Neuron (in vitro differentiated cells): ENCODE results near the gene SPOP.
"Not testable (repeated sequence)": the region's sequence is repeated elsewhere in the genome, so short reads cannot be mapped to it uniquely, and the experiment has no call there.

ENCODE experiments used
- H2AFZ ChIP-seq: one replicate; pipeline ENCODE4 v1.6.1; 2013; ENCODE audit warnings: low read depth, mild to moderate bottlenecking, inconsistent platforms, low read length, moderate library complexity
- H3K27me3 ChIP-seq: one replicate; pipeline ENCODE4 v1.6.1; 2013; ENCODE audit warnings: low read length; ENCODE audit not compliant: insufficient read depth
- H3K36me3 ChIP-seq: one replicate; pipeline ENCODE4 v1.6.1; 2013; ENCODE audit warnings: low read length; ENCODE audit not compliant: insufficient read depth
- H3K4me1 ChIP-seq: one replicate; pipeline ENCODE4 v1.6.1; 2013; ENCODE audit warnings: low read length; ENCODE audit not compliant: insufficient read depth
- H3K4me3 ChIP-seq: 2 replicates; pipeline ENCODE4 v1.5.1; 2013; ENCODE audit warnings: mild to moderate bottlenecking, low read length, moderate library complexity
- H3K9me3 ChIP-seq: one replicate; pipeline ENCODE4 v1.6.1; 2013; ENCODE audit warnings: low read length

The SPOP gene

DNA sequence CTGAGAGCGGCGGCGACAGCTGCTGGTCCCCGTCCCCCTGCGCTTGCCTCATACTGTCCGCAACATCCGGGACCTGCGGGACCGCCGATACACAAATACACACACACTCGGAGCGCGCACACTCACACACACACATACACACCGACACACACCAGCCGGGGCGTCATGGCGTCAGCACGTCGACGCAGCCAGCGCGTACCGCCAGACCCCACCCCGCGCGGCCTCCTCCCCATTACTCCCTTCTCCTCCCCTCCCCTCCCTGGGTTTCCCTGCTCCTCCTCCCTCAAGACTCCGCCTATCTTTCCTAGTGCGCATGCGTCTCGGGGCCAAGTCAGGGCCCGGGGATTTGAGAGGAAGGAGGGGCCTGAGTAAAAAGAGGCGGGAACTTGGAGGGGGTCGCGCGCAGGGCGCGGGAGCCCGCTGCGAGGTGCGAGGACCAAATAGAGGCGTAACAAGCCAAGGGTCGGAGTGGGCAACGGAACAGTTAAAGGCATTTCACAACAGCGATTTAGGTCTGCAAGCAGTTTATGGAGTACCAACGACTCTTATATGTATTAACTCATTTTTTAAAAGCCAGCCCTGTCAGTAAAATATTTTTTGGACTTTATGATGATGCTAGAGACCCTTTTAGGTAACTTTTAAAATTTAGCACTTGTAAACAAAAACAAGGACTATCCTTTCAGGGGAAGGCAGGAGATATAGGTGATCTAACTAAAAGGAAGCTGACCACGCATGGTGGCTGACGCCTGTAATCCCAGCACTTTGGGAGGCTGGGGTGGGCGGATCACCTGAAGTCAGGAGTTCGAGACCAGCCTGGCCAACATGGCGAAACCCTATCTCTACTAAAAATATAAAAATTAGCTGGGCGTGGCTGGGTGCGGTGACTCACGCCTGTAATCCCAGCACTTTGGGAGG lies at the start of gene SPOP:
SPOP (minus strand) TSS at position 165 of the 915 bp plus-strand sequence. CDS start 55,287 bp downstream, outside the sequence.
- no peaks in the 10 kb centered on the region for H3K27me3 ChIP-seq
- peaks cover 19% of the 10 kb centered on the region for H3K4me1 ChIP-seq

DNA sequence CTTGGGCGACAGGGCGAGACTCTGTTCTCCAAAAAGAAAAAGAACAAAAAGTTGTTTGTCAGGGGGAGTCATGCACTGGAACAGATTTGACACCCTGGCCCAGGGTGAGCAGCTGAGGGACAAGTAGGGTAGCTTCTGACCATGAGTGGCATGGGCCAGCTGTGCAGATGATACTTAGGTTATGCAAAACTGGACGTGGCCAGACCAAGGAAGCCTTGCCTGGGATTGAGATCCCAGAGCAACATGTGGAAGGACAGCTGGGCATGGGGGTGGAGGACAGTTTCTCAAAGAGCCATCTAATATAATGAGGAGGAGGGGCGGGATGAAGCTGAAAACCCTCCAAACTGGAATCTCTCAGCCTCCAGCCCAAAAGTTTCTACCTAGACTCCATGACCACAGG lies 49.5 kb upstream of the SPOP start:
- Histone ChIP-seq H2AFZ (no peak overlapping the region), H3K4me3 (no peak overlapping the region), H3K9me3 (no peaks in the 10 kb centered on the region), H3K36me3 (peaks cover 5% of the 10 kb centered on the region), H3K4me1 (no peaks in the 10 kb centered on the region), H3K27me3 (no peaks in the 10 kb centered on the region)

More for the DNA sequence above, at the start of gene SPOP:
- Histone ChIP-seq H3K9me3 (no peaks in the 10 kb centered on the region), H3K36me3 (peaks cover 7% of the 10 kb centered on the region), H3K4me3 (peak within 1 kb of the TSS; percentile 70), H2AFZ (no peak within 1 kb of the TSS)

DNA sequence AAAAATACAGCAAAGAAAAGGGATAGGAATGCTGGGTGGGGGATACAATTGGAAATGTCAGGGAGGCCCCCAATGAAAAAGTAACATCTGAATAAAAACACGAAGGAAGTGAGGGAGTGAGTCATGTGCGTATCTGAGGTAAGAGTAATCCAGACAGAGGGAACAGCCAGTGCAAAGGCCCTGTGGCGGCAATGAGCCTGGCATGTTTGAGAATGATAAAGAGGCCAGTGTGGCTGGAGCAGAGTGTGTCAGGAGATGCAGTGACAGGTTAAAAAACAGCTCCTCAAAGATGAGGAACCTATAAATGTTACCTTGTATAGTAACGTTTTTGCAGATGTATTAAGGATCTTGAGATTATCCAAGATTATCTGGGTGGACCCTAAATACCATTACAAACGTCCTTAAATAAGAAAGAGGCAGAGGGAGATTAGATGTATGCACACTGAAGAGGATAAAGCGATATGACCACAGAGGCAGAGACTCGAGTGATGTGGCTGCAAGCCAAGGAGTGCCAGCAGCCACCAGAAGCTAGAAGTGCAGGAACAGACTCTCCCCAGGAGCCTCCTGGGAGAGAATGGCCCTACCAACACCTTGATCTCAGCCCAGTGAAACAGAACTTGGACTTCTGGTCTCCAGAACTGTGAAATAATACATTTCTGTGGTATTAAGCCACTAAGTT lies 47.7 kb upstream of the SPOP start:
- Histone ChIP-seq H3K27me3 (no peaks in the 10 kb centered on the region), H3K4me1 (no peaks in the 10 kb centered on the region), H3K36me3 (peaks cover 14% of the 10 kb centered on the region), H2AFZ (no peak overlapping the region), H3K9me3 (no peaks in the 10 kb centered on the region), H3K4me3 (no peak overlapping the region)

DNA sequence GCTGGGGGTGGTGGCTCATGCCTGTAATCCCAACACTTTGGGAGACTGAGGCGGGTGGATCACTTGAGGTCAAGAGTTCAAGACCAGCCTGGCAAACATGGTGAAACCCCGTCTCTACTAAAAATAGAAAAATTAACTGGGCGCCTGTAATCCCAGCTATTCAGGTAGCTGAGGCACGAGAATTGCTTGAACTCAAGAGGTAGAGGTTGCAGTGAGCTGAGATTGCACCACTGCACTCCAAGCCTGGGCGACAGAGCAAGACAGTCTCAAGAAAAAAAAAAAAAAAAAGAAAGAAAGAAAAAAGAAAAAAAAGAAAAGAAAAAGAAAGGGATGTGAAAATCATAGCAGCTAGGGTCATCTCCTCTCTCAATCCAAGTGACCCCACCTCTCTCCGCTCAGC lies 46.7 kb upstream of the SPOP start:
- H3K4me3 ChIP-seq, H2AFZ ChIP-seq, H3K4me1 ChIP-seq, H3K9me3 ChIP-seq, H3K27me3 ChIP-seq: not testable (repeated sequence)
- H3K36me3 ChIP-seq, result peaks cover 22% of the 10 kb centered on the region

DNA sequence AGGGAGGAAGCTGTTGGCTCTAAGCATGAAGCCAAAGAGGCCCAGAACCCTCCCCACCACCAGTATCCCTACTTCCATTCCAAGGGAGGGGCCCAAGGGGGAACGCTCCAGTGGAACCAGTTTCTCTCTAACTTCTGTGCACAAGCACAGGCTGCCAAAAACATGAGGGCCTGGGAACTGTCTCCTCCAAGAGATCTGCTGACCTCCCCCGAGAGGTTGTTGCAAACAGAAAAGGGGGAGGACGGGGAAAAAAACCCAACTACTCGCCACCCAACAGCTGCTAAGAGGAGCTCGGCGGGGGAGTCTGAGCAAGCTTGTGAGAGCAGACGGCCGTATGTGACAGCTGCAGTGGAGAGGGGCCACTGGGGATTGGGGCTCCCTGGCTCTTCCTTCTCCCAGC lies 45.5 kb upstream of the SPOP start:
- no peaks in the 10 kb centered on the region for H3K27me3 ChIP-seq
- no peaks in the 10 kb centered on the region for H3K9me3 ChIP-seq
- H3K4me1 ChIP-seq, result no peaks in the 10 kb centered on the region
- H2AFZ ChIP-seq, result no peak overlapping the region
- H3K36me3 ChIP-seq, result peaks cover 27% of the 10 kb centered on the region
- no peak overlapping the region for H3K4me3 ChIP-seq

DNA sequence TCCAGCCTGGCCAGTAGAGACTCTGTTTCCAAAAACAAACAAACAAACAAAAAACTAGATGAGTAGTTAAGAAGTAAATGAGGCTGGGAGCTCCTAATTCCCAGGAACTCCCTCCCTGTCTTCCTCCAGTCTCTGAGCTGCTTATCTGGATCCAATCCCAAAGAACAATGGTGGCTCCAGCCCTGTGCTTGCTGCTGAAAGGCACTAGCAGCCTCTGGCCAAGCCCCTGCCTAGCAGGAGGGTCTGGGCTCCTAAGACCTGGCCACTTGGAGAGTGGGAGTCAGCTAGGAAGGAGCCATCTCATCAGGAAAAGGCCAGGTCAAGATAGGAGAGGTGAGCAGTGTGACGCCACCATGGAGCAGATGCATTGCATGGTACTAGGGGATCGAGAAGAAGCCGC lies 44.2 kb upstream of the SPOP start:
- Histone ChIP-seq H3K36me3 (peaks cover 37% of the 10 kb centered on the region), H3K4me3 (no peak overlapping the region), H3K27me3 (no peaks in the 10 kb centered on the region), H3K4me1 (no peaks in the 10 kb centered on the region), H3K9me3 (no peaks in the 10 kb centered on the region), H2AFZ (no peak overlapping the region)

DNA sequence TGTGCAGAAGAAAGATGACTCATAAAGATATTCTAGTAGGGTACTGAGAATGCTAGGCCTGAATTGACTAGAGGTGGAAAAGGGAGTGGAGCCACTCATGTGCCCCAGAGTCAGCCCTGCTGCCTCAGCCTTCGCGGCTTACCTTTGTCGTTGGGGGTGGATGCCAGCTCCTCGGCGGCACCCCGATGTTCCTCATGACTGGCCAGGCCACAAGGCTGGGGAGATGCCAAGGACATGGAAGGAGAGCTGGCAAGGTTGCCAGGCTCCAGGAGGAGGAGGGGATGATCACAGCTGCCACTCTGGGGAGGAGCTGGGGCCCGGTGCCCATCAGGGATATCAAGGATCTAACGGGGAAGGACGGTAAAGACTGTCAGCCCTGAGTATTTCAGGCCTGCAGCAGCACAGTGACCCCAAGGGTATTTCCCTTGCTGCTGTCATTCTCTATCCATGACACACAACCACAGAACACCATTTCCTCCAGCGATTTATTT lies 39.5 kb upstream of the SPOP start:
- Histone ChIP-seq H3K27me3 (no peaks in the 10 kb centered on the region), H2AFZ (no peak overlapping the region), H3K36me3 (peaks cover 50% of the 10 kb centered on the region), H3K9me3 (no peaks in the 10 kb centered on the region), H3K4me3 (no peak overlapping the region), H3K4me1 (no peaks in the 10 kb centered on the region)

DNA sequence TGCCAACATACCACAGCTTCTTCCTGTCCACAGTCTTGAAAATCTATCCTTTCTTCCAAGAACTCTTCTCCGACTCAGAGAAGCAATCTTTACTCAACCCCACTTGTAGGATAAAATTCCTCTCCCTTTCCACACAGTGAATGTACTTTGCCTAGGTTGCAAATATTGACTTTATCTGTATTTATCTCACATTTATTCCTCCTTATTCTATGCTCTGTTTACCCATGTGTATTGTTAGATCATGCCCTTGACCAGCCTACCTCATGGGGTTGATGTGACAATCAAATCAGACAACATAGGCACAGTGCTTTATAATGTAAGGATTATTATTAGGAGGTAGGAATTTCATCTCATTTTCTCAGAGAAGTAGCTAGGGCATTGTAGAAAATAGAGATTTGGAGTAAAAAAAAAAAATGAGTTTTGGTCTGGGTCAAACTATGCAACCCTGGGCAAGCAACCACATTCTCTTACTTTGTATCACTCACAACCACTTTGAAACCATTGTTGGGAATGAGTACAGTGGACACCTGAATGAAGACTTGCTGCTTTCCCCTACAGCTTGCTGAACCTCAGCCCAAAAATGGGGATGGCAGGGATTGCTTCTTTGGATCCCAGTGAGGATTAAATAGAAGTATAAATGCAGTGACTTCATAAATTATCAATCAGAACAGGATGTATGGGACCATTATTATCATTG lies 38.9 kb upstream of the SPOP start:
- H3K27me3 ChIP-seq, result no peaks in the 10 kb centered on the region
- H2AFZ ChIP-seq, result no peak overlapping the region
- peaks cover 46% of the 10 kb centered on the region for H3K36me3 ChIP-seq
- H3K4me3 ChIP-seq, result no peak overlapping the region
- no peaks in the 10 kb centered on the region for H3K4me1 ChIP-seq
- H3K9me3 ChIP-seq, result no peaks in the 10 kb centered on the region

DNA sequence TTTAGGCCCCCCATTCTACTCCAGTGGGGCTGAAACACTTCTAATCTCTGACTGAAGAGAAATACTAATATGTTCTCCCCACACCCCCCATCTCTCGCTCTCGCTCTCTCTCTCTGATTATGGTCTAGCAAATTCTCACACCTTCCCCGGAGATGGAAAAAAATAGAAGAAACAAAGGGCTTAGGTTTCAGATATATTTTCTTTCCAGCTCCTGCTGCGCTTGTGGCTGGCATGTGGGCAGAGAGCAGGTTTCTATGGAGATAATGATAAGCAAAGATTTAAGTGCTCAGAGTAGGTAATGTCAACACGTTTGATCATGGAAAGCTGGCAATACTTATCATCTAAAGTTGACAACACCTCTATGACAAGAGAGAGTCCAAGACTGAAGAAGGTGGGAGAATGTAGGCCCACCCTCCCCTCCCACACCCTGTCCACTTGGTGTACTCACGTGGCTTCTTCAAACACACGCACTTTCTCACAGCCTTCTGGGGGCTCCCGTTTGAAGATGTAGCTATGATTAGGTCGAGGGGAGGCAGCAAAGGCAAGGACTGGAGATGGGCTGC lies 37.9 kb upstream of the SPOP start:
- H3K4me3 ChIP-seq, result no peak overlapping the region
- H3K9me3 ChIP-seq, result no peaks in the 10 kb centered on the region
- peaks cover 48% of the 10 kb centered on the region for H3K36me3 ChIP-seq
- H3K4me1 ChIP-seq, result no peaks in the 10 kb centered on the region
- H2AFZ ChIP-seq, result no peak overlapping the region
- H3K27me3 ChIP-seq, result no peaks in the 10 kb centered on the region

DNA sequence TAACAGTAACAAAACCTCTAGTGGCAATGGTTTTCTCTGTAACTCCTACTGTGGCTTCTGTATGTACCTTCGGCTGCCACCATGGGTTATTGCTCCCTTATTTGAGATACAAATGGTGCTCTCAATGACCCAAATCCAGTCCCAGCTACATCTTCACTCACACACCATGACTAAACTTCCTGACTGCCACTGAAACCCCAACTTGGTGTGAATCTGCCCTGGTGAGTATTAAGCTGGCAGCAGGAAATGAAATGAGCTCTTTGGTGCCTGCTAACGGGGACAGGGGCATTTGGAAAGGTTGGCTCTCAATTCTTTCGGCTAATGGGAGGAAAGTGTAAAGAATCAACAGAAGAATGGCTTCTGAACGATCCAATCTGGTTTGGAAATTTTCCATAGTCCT lies 37.3 kb upstream of the SPOP start:
- Histone ChIP-seq H3K36me3 (peaks cover 46% of the 10 kb centered on the region), H3K27me3 (no peaks in the 10 kb centered on the region), H3K4me1 (no peaks in the 10 kb centered on the region), H3K9me3 (no peaks in the 10 kb centered on the region), H3K4me3 (no peak overlapping the region), H2AFZ (no peak overlapping the region)

DNA sequence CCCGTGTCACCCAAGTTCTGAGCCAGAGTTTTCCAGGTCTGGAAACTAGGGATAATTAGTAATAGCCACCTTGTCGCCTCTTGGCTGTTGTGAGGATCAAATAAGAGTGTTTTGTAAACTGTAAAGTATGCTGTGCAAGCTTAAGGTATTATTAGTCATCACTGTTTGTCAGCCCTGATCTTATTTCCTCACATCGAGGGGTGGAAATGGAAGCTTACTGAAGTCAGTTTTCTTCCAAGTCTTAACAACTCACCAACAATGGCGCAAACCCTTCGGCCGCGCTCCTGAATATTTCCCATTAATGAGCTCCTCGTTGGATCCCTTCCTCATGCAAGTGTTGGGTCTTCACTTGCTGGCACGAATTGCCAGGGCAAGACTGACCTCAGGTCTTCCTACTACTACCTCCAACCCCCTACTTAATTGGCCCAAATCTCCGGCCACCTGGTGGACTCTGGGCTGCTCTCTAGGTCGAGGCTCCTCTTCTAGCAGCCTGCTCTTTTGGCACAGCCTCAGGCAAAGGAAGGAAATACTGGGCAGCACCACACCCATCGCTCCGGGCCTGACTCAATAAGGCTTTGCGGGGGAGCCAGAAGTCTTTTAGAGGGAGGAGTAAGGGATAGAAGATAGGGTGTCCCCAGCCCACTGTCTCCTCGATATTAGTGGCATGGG lies 30.8 kb upstream of the SPOP start:
- peak overlapping the region; percentile 33 for H3K4me3 ChIP-seq
- H3K27me3 ChIP-seq, result no peaks in the 10 kb centered on the region
- H2AFZ ChIP-seq, result no peak overlapping the region
- no peaks in the 10 kb centered on the region for H3K9me3 ChIP-seq
- H3K36me3 ChIP-seq, result peaks cover 31% of the 10 kb centered on the region
- peaks cover 16% of the 10 kb centered on the region for H3K4me1 ChIP-seq
